ENCODE results near the gene SEPTIN5.
A peak's percentile ranks its signal among the peaks of the same experiment; 100 is the strongest.

The SEPTIN5 gene

GRCh38 chr22:19760058-19760950, 46.0 kb downstream of the SEPTIN5 start, which contains the start of gene TBX1:
TSS of gene TBX1 (plus strand) at chr22:19760778. CDS start at chr22:19760844, 66 bp downstream.
- Histone ChIP-seq H3K4me3 (peak within 1 kb of the TSS; percentile 60), H3K27me3 (ENCODE audit: low read depth) (peaks cover 12% of the 10 kb centered on the region), H3K9me3 (no peaks in the 10 kb centered on the region), H3K4me1 (peaks cover 3% of the 10 kb centered on the region; the same call in 1 of the 2 replicates), H3K36me3 (replicated peaks) (peaks cover 20% of the 10 kb centered on the region)
- in situ Hi-C loops (cut with MboI; ENCODE audit: low sequenced_read_pairs): no loop called here
- peak in 1 of 2 experiments; percentile 43 for DNase-seq (ENCODE audit: low spot score in 2 of 2)

- Histone ChIP-seq H3K4me1 (peaks cover 3% of the 10 kb centered on the region; the same call in 1 of the 2 replicates), H3K9me3 (no peaks in the 10 kb centered on the region), H3K27me3 (ENCODE audit: low read depth) (peaks cover 4% of the 10 kb centered on the region), H3K36me3 (replicated peaks) (peaks cover 23% of the 10 kb centered on the region), H3K4me3 (peak overlapping the region; percentile 60)
- in situ Hi-C loops (cut with MboI; ENCODE audit: low sequenced_read_pairs): no loop called here
- no peak for DNase-seq (ENCODE audit: low spot score in 2 of 2)
Measured at GRCh38 chr22:19760951-19761724, 46.8 kb downstream of the SEPTIN5 start.

- Histone ChIP-seq H3K9me3 (no peaks in the 10 kb centered on the region), H3K4me3 (peak overlapping the region; percentile 60), H3K27me3 (ENCODE audit: low read depth) (no peaks in the 10 kb centered on the region), H3K36me3 (replicated peaks) (peaks cover 25% of the 10 kb centered on the region), H3K4me1 (peaks cover 3% of the 10 kb centered on the region; the same call in 1 of the 2 replicates)
- DNase-seq (ENCODE audit: low spot score in 2 of 2): peak; percentile 28 to 60
- in situ Hi-C loops (cut with MboI; ENCODE audit: low sequenced_read_pairs): no loop called here
Measured at GRCh38 chr22:19761725-19762567, 47.6 kb downstream of the SEPTIN5 start.

- H3K4me3 ChIP-seq: peak overlapping the region; percentile 60
- no peaks in the 10 kb centered on the region for H3K9me3 ChIP-seq
- in situ Hi-C loops (cut with MboI; ENCODE audit: low sequenced_read_pairs): no loop called here
- no peak for DNase-seq (ENCODE audit: low spot score in 2 of 2)
- no peaks in the 10 kb centered on the region for H3K27me3 ChIP-seq (ENCODE audit: low read depth)
- H3K4me1 ChIP-seq: peaks cover 3% of the 10 kb centered on the region; the same call in 1 of the 2 replicates
- H3K36me3 ChIP-seq (replicated peaks): peaks cover 30% of the 10 kb centered on the region
Measured at GRCh38 chr22:19762568-19763457, 48.5 kb downstream of the SEPTIN5 start.

- H3K36me3 ChIP-seq (replicated peaks): peaks cover 38% of the 10 kb centered on the region
- H3K9me3 ChIP-seq: no peaks in the 10 kb centered on the region
- peaks cover 3% of the 10 kb centered on the region; the same call in 1 of the 2 replicates for H3K4me1 ChIP-seq
- in situ Hi-C loops (cut with MboI; ENCODE audit: low sequenced_read_pairs): no loop called here
- no peaks in the 10 kb centered on the region for H3K27me3 ChIP-seq (ENCODE audit: low read depth)
- no peak for DNase-seq (ENCODE audit: low spot score in 2 of 2)
- H3K4me3 ChIP-seq: no peak overlapping the region
Measured at GRCh38 chr22:19763458-19764298, 49.4 kb downstream of the SEPTIN5 start.

GRCh38 chr22:19764299-19764593, 49.9 kb downstream of the SEPTIN5 start:
- no peak overlapping the region for H3K4me3 ChIP-seq
- DNase-seq (ENCODE audit: low spot score in 2 of 2): no peak
- in situ Hi-C loops (cut with MboI; ENCODE audit: low sequenced_read_pairs): no loop called here
- peaks cover 38% of the 10 kb centered on the region for H3K36me3 ChIP-seq (replicated peaks)
- no peaks in the 10 kb centered on the region for H3K27me3 ChIP-seq (ENCODE audit: low read depth)
- no peaks in the 10 kb centered on the region for H3K9me3 ChIP-seq
- peaks cover 3% of the 10 kb centered on the region; the same call in 1 of the 2 replicates for H3K4me1 ChIP-seq

- Histone ChIP-seq H3K27me3 (ENCODE audit: low read depth) (no peaks in the 10 kb centered on the region), H3K4me1 (peaks cover 3% of the 10 kb centered on the region; the same call in 1 of the 2 replicates), H3K36me3 (replicated peaks) (peaks cover 38% of the 10 kb centered on the region), H3K4me3 (no peak overlapping the region), H3K9me3 (no peaks in the 10 kb centered on the region)
- DNase-seq (ENCODE audit: low spot score in 2 of 2): no peak
- in situ Hi-C loops (cut with MboI; ENCODE audit: low sequenced_read_pairs): no loop called here
Measured at GRCh38 chr22:19764636-19765476, 50.6 kb downstream of the SEPTIN5 start.

- no peaks in the 10 kb centered on the region for H3K27me3 ChIP-seq (ENCODE audit: low read depth)
- DNase-seq (ENCODE audit: low spot score in 2 of 2): no peak
- H3K4me1 ChIP-seq: no peaks in the 10 kb centered on the region
- H3K9me3 ChIP-seq: no peaks in the 10 kb centered on the region
- H3K4me3 ChIP-seq: no peak overlapping the region
- H3K36me3 ChIP-seq (replicated peaks): peaks cover 38% of the 10 kb centered on the region
- in situ Hi-C loops (cut with MboI; ENCODE audit: low sequenced_read_pairs): no loop called here
Measured at GRCh38 chr22:19765477-19766239, 51.4 kb downstream of the SEPTIN5 start.

- Histone ChIP-seq H3K27me3 (ENCODE audit: low read depth) (no peaks in the 10 kb centered on the region), H3K9me3 (no peaks in the 10 kb centered on the region), H3K4me1 (no peaks in the 10 kb centered on the region), H3K4me3 (no peak overlapping the region), H3K36me3 (replicated peaks) (peaks cover 38% of the 10 kb centered on the region)
- no peak for DNase-seq (ENCODE audit: low spot score in 2 of 2)
- in situ Hi-C loops (cut with MboI; ENCODE audit: low sequenced_read_pairs): no loop called here
Measured at GRCh38 chr22:19766240-19766510, 51.9 kb downstream of the SEPTIN5 start.

GRCh38 chr22:19766511-19767426, 52.5 kb downstream of the SEPTIN5 start:
- H3K4me3 ChIP-seq: no peak overlapping the region
- peaks cover 38% of the 10 kb centered on the region for H3K36me3 ChIP-seq (replicated peaks)
- no peak for DNase-seq (ENCODE audit: low spot score in 2 of 2)
- no peaks in the 10 kb centered on the region for H3K9me3 ChIP-seq
- no peaks in the 10 kb centered on the region for H3K4me1 ChIP-seq
- in situ Hi-C loops (cut with MboI; ENCODE audit: low sequenced_read_pairs): no loop called here
- no peaks in the 10 kb centered on the region for H3K27me3 ChIP-seq (ENCODE audit: low read depth)

All from HAP-1 (cell line).